ENCODE data around the gene ATP2A1.

Gene ATP2A1

GRCh38 chr16:28846080-28846932, 32.0 kb upstream of the ATP2A1 start, which contains the start of gene TUFM (continued):
- no peak for TF ChIP-seq PRDM2 (tag by site-specific recombination; IDR thresholded peaks at IDR 0.05; ENCODE audit: borderline replicate concordance)
- TF ChIP-seq ZNF777 (tag by site-specific recombination; IDR thresholded peaks at IDR 0.05; ENCODE audit: borderline replicate concordance), result no peak
- TF ChIP-seq BCL6B (tag by site-specific recombination; IDR thresholded peaks at IDR 0.05), result no peak
- peak; percentile 67; the same call in 1 of the 2 replicates for TF ChIP-seq ZNF391 (tag by site-specific recombination; IDR thresholded peaks at IDR 0.05; ENCODE audit: borderline replicate concordance, low read depth)
- no peak; the same call in 1 of the 2 replicates for TF ChIP-seq ZNF600 (tag by site-specific recombination; IDR thresholded peaks at IDR 0.05)
- TF ChIP-seq ZNF274 (IDR thresholded peaks at IDR 0.05; ENCODE audit: low read length), result no peak
- TF ChIP-seq ZNF274 (tag by site-specific recombination; IDR thresholded peaks at IDR 0.05; ENCODE audit: borderline replicate concordance), result no peak
- no peak for TF ChIP-seq WT1 (tag by site-specific recombination; IDR thresholded peaks at IDR 0.05)
- peak; percentile 95 for TF ChIP-seq ZNF639 (tag by site-specific recombination; IDR thresholded peaks at IDR 0.05)
- TF ChIP-seq ZNF555 (tag by site-specific recombination; conservative IDR thresholded peaks at IDR 0.05), result no peak
- no peak for TF ChIP-seq ZNF132 (tag by site-specific recombination; IDR thresholded peaks at IDR 0.05; ENCODE audit: borderline replicate concordance)
- peak; percentile 98 for TF ChIP-seq ZBTB11 (tag by site-specific recombination; conservative IDR thresholded peaks at IDR 0.05; ENCODE audit: low read depth)
- no peak for TF ChIP-seq ZBTB44 (tag by site-specific recombination; IDR thresholded peaks at IDR 0.05)
- TF ChIP-seq PRDM6 (tag by site-specific recombination; IDR thresholded peaks at IDR 0.05), result no peak
- TF ChIP-seq ZNF561 (tag by site-specific recombination; IDR thresholded peaks at IDR 0.05; ENCODE audit: borderline replicate concordance), result peak; percentile 98
- TF ChIP-seq ZNF701 (tag by site-specific recombination; IDR thresholded peaks at IDR 0.05), result no peak
- TF ChIP-seq ZNF248 (tag by site-specific recombination; IDR thresholded peaks at IDR 0.05), result no peak
- no peak for TF ChIP-seq TCF7L2 (IDR thresholded peaks at IDR 0.05; ENCODE audit: borderline replicate concordance, low read depth, low read length)
- no peak for TF ChIP-seq ZNF571 (tag by site-specific recombination; IDR thresholded peaks at IDR 0.05)
- TF ChIP-seq ZFP37 (tag by site-specific recombination; IDR thresholded peaks at IDR 0.05), result no peak
- TF ChIP-seq FEZF1 (tag by site-specific recombination; IDR thresholded peaks at IDR 0.05), result no peak
- TF ChIP-seq KLF1 (tag by site-specific recombination; IDR thresholded peaks at IDR 0.05), result 0 out of 2 replicates have a peak, but pooled peaks have one; percentile 14
- TF ChIP-seq MYNN (tag by site-specific recombination; IDR thresholded peaks at IDR 0.05; ENCODE audit: borderline replicate concordance), result no peak
